BJ (cell line): ENCODE results near the gene RAB23. TPM values are rescaled to one million over a fixed set of nuclear protein-coding genes. Genes with fewer than 3 reads are reported as not detected.

Experiments used
- CTCF ChIA-PET: fragments of 350-600 bp; formaldehyde crosslinking; extraction: SDS; loops from one replicate; lab custom pipeline; 2021; ENCODE audit warnings: antibody characterized with exemption, inconsistent platforms; lab: Yijun Ruan, JAX
- POLR2A ChIA-PET: fragments of 300-600 bp; sonication (Branson Sonifier 250); formaldehyde crosslinking; extraction: SDS; loops from one replicate; lab custom pipeline; 2021; ENCODE audit warnings: antibody characterized with exemption; lab: Charles Lee
- DNase-seq: peaks from one replicate; pipeline ENCODE4 v3.0.0-alpha.2; 2011; ENCODE audit warnings: low read depth
- H3K27me3 ChIP-seq: 2 replicates; pipeline ENCODE4 v1.6.0; 2011; ENCODE audit warnings: low read length; ENCODE audit not compliant: control insufficient read depth, insufficient read depth
- H3K36me3 ChIP-seq: 2 replicates; pipeline ENCODE4 v1.5.1; 2011; ENCODE audit warnings: low read length; ENCODE audit not compliant: control insufficient read depth, insufficient read depth
- H3K4me3 ChIP-seq: 2 replicates; pipeline ENCODE4 v1.5.1; 2011; ENCODE audit warnings: low read depth, mild to moderate bottlenecking, control low read depth, low read length
- polyA plus RNA-seq: library from polyadenylated mRNA; depleted of rRNA; stranded (reverse); fragments of >200 nt; gene quantifications from 2 replicates; pipeline ENCODE4 v1.2.3, GENCODE V29; 2011
- TF ChIP-seq, protein P1 (sequence below): IDR thresholded peaks from 2 replicates; pipeline ENCODE4 v1.5.1; 2011; ENCODE audit warnings: low read depth, mild to moderate bottlenecking, control low read depth, inconsistent platforms, low read length, moderate library complexity; ENCODE audit not compliant: insufficient read depth

RAB23 gene
- polyA plus RNA-seq, 1 experiment, result 20.6 TPM

- Histone ChIP-seq H3K36me3 (no peaks in the 10 kb centered on the region; the same call in 1 of the 2 replicates), H3K27me3 (no peaks in the 10 kb centered on the region), H3K4me3 (peak overlapping the region; percentile 86)
- ChIA-PET CTCF (interaction anchor here (0.8 to 0.9 kb wide), 2 partner anchors 11 to 140 kb away, joined by 3 read pairs; no protein-coding TSS in a partner anchor), POLR2A (no interaction called here)
- TF ChIP-seq, protein P1, sequence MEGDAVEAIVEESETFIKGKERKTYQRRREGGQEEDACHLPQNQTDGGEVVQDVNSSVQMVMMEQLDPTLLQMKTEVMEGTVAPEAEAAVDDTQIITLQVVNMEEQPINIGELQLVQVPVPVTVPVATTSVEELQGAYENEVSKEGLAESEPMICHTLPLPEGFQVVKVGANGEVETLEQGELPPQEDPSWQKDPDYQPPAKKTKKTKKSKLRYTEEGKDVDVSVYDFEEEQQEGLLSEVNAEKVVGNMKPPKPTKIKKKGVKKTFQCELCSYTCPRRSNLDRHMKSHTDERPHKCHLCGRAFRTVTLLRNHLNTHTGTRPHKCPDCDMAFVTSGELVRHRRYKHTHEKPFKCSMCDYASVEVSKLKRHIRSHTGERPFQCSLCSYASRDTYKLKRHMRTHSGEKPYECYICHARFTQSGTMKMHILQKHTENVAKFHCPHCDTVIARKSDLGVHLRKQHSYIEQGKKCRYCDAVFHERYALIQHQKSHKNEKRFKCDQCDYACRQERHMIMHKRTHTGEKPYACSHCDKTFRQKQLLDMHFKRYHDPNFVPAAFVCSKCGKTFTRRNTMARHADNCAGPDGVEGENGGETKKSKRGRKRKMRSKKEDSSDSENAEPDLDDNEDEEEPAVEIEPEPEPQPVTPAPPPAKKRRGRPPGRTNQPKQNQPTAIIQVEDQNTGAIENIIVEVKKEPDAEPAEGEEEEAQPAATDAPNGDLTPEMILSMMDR, result no peak
- DNase-seq, result no peak
Observed at GRCh38 chr6:57174511-57174907, 47.6 kb downstream of the RAB23 start.

GRCh38 chr6:57173886-57174510 lies 48.1 kb downstream of the RAB23 start:
- POLR2A ChIA-PET, result no interaction called here
- TF ChIP-seq, protein P1, result no peak
- H3K27me3 ChIP-seq, result no peaks in the 10 kb centered on the region
- peak; percentile 44 for DNase-seq
- CTCF ChIA-PET, result interaction anchor here (0.8 to 0.9 kb wide), 2 partner anchors 12 to 141 kb away, joined by 3 read pairs; no protein-coding TSS in a partner anchor
- H3K36me3 ChIP-seq, result no peaks in the 10 kb centered on the region; the same call in 1 of the 2 replicates
- peak overlapping the region; percentile 86 for H3K4me3 ChIP-seq

DNA sequence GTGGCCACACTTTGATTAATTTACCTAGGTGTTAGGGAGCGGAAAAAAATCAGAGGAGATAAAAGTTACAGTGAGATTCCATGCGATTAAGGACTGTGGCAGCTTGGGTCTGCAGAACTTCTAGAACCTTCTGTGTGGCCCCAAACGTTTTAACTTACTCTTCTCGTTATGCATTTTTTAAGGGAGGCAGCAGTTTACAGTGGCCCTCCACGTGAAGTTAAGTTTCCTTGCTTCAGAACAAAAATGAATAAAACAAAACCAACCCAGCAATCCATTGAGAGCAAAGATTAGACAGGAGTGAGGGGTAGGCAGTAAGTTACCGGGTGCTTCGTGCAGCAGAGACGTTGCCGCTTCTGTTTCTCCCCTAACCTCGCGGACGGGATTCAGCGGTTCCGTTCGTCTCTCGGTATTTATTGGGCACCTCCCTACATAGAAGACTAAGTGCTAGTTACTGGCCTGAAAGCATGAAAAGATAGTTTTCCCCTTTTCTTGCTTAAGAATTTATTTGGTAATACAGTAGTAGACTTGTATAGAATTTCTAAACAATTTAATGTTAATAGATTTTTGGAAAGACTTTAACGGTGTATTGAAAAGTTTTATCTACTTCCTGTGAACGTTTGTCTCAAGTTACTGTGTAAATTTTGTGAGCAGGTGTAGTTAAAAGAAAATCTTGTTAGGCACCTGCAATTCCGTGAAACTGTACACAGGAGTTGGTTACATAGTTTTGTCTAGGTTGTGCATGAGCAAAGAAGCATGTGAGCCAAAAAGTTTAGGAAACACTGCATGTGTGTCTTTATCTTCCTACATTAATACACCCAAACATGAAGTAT lies 48.8 kb downstream of the RAB23 start:
- H3K36me3 ChIP-seq, result no peaks in the 10 kb centered on the region; the same call in 1 of the 2 replicates
- CTCF ChIA-PET, result no interaction called here
- TF ChIP-seq, protein P1, result no peak
- H3K4me3 ChIP-seq, result peak overlapping the region; percentile 86
- no peak for DNase-seq
- H3K27me3 ChIP-seq, result no peaks in the 10 kb centered on the region
- POLR2A ChIA-PET, result no interaction called here

DNA sequence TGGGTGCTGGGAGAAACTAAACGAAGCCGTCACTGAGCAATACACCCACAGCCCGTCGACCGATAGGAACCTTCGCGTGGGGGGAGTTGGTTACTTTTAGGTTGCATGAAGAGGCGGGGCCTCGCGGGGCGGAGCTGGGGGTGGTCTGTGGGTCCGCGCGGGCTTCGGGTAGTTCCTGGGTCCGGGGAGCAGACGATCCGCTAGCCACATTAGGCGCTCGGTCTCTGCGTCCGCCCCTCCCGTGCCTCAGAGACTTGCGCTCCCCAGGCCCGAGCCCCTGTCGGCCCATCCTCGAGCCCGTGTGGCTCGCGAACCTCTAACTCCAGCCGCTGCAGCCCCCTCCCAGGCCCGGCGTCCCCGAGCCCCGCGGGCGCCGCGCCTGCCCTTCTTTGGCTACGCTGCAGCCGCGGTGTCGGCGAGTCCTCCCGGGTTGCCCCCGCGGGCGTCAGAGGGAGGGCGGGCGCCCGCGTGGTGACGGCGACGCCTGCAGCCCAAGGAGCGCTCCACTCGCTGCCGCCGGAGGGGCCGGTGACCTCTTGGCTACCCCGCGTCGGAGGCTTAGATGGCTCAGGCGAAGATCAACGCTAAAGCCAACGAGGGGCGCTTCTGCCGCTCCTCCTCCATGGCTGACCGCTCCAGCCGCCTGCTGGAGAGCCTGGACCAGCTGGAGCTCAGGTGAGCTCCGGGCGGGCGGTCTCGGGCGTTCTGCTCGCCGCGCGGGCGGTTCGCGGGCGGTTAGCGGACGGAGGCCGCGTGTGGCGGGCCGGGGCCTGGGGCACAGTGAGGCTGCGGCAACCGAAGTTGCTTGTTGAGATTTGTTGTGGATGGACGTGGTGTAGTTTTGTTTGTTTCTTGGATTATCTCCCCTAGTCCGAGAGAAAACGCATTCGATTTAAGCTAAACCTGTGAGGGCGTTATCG lies 49.7 kb downstream of the RAB23 start, which contains the start of gene BAG2:
Gene BAG2, plus strand, starts transcription at position 191 of the 920 bp plus-strand sequence. Its CDS starts 372 bp downstream, at position 563.
- TF ChIP-seq, protein P1, result no peak
- no peaks in the 10 kb centered on the region for H3K27me3 ChIP-seq
- peak within 1 kb of the TSS; percentile 86 for H3K4me3 ChIP-seq
- H3K36me3 ChIP-seq, result peaks cover 2% of the 10 kb centered on the region
- CTCF ChIA-PET, result interaction anchor here (0.6 to 0.8 kb wide), 2 partner anchors 144 to 269 kb away, joined by 3 read pairs; no protein-coding TSS in a partner anchor
- DNase-seq, result peak; percentile 37
- POLR2A ChIA-PET, result interaction anchor here (0.7 kb wide), 1 partner anchor 147 kb away, joined by 3 read pairs; no protein-coding TSS in a partner anchor
